Fibroblast of skin of right biceps (primary cell): ENCODE data around the gene CITED4.
A peak's percentile ranks its signal among the peaks of the same experiment; 100 is the strongest.

Experiments used
- DNase-seq: peaks from one replicate; pipeline ENCODE4 v3.0.0-alpha.2; 2013

CITED4 gene

GRCh38 chr1:40884055-40884795, 22.1 kb upstream of the CITED4 start:
- no peak for DNase-seq

- DNase-seq = no peak
These were observed 18.8 kb upstream of the CITED4 start for GRCh38 chr1:40880813-40881549.

- no peak for DNase-seq
These were observed 17.5 kb upstream of the CITED4 start for GRCh38 chr1:40879482-40880175.

- DNase-seq = no peak
These were observed 16.7 kb upstream of the CITED4 start for GRCh38 chr1:40878906-40879305.

- peak; percentile 81 for DNase-seq
These were observed 15.5 kb upstream of the CITED4 start for GRCh38 chr1:40877698-40878097.

GRCh38 chr1:40876891-40877290, 14.7 kb upstream of the CITED4 start:
- DNase-seq = peak; percentile 32

GRCh38 chr1:40876436-40876761, 14.2 kb upstream of the CITED4 start:
- no peak for DNase-seq

- no peak for DNase-seq
These were observed 11.8 kb upstream of the CITED4 start for GRCh38 chr1:40873863-40874472.

- DNase-seq = peak; percentile 50
These were observed 10.1 kb upstream of the CITED4 start for GRCh38 chr1:40872276-40872675.

GRCh38 chr1:40870135-40870728, 8.1 kb upstream of the CITED4 start:
- DNase-seq = peak; percentile 46

GRCh38 chr1:40868051-40868723, 6.0 kb upstream of the CITED4 start:
- peak; percentile 53 for DNase-seq

- peak; percentile 42 for DNase-seq
These were observed 749 bp downstream of the CITED4 start for GRCh38 chr1:40861224-40862003.

- DNase-seq = no peak
These were observed 1.4 kb downstream of the CITED4 start for GRCh38 chr1:40860706-40861223.

- no peak for DNase-seq
These were observed 3.2 kb downstream of the CITED4 start for GRCh38 chr1:40858856-40859416.

- no peak for DNase-seq
These were observed 4.4 kb downstream of the CITED4 start for GRCh38 chr1:40857737-40858136.

GRCh38 chr1:40856656-40857302, 5.4 kb downstream of the CITED4 start:
- DNase-seq = no peak

- DNase-seq = no peak
These were observed 6.0 kb downstream of the CITED4 start for GRCh38 chr1:40856116-40856515.

- no peak for DNase-seq
These were observed 6.7 kb downstream of the CITED4 start for GRCh38 chr1:40855513-40855912.

GRCh38 chr1:40853885-40854170, 8.3 kb downstream of the CITED4 start:
- no peak for DNase-seq

GRCh38 chr1:40853113-40853884, 8.9 kb downstream of the CITED4 start:
- no peak for DNase-seq
